Ishikawa (cell line): ENCODE results near the gene ZNF576.

Source experiments
- EP300 ChIP-seq: IDR thresholded peaks from 2 replicates; pipeline ENCODE4 v1.6.1; 2012; ENCODE audit warnings: borderline replicate concordance
- RAD21 ChIP-seq: IDR thresholded peaks from 2 replicates; pipeline ENCODE4 v1.6.1; 2012; ENCODE audit warnings: low read depth
- TAF1 ChIP-seq: IDR thresholded peaks from 2 replicates; pipeline ENCODE4 v1.6.1; 2012; ENCODE audit warnings: low read depth, mild to moderate bottlenecking
- YY1 ChIP-seq: IDR thresholded peaks from 2 replicates; pipeline ENCODE4 v1.6.1; 2012; ENCODE audit warnings: low read depth
- TF ChIP-seq, protein P1 (sequence below): IDR thresholded peaks from 2 replicates; pipeline ENCODE4 v1.6.1; 2012; ENCODE audit warnings: low read depth, mild to moderate bottlenecking

DNA sequence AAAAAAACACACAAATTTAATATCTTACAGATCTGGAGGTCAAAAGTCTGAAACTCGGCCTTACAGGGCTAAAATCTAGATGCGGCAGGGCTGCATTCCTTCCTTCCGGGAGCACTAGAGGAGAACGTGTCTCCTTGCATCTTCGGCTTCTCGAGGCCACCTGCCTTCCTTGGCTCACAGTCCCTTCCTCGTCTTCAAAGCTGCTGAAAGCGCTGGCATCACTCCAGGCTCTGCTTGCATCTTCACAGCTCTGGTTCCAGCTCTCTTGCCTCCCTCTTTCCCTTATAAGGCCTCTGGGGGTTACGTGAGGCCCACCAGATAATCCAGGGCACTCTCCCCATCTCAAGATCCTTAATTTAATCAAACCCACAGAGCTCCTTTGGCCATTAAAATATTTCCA, 31.6 kb upstream of the ZNF576 start:
- TF ChIP-seq, protein P1, sequence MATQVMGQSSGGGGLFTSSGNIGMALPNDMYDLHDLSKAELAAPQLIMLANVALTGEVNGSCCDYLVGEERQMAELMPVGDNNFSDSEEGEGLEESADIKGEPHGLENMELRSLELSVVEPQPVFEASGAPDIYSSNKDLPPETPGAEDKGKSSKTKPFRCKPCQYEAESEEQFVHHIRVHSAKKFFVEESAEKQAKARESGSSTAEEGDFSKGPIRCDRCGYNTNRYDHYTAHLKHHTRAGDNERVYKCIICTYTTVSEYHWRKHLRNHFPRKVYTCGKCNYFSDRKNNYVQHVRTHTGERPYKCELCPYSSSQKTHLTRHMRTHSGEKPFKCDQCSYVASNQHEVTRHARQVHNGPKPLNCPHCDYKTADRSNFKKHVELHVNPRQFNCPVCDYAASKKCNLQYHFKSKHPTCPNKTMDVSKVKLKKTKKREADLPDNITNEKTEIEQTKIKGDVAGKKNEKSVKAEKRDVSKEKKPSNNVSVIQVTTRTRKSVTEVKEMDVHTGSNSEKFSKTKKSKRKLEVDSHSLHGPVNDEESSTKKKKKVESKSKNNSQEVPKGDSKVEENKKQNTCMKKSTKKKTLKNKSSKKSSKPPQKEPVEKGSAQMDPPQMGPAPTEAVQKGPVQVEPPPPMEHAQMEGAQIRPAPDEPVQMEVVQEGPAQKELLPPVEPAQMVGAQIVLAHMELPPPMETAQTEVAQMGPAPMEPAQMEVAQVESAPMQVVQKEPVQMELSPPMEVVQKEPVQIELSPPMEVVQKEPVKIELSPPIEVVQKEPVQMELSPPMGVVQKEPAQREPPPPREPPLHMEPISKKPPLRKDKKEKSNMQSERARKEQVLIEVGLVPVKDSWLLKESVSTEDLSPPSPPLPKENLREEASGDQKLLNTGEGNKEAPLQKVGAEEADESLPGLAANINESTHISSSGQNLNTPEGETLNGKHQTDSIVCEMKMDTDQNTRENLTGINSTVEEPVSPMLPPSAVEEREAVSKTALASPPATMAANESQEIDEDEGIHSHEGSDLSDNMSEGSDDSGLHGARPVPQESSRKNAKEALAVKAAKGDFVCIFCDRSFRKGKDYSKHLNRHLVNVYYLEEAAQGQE: no peak
- TF ChIP-seq TAF1 (no peak), EP300 (no peak), RAD21 (no peak), YY1 (no peak)
